GM12801 (cell line): ENCODE measurements around the gene XKR7.

Experiments
- TF ChIP-seq, protein P1 (sequence below): IDR thresholded peaks from one replicate; pipeline ENCODE4 v1.5.1; 2011; ENCODE audit warnings: control low read depth; ENCODE audit not compliant: insufficient read length; ENCODE audit errors: extremely low read depth

The XKR7 gene

DNA sequence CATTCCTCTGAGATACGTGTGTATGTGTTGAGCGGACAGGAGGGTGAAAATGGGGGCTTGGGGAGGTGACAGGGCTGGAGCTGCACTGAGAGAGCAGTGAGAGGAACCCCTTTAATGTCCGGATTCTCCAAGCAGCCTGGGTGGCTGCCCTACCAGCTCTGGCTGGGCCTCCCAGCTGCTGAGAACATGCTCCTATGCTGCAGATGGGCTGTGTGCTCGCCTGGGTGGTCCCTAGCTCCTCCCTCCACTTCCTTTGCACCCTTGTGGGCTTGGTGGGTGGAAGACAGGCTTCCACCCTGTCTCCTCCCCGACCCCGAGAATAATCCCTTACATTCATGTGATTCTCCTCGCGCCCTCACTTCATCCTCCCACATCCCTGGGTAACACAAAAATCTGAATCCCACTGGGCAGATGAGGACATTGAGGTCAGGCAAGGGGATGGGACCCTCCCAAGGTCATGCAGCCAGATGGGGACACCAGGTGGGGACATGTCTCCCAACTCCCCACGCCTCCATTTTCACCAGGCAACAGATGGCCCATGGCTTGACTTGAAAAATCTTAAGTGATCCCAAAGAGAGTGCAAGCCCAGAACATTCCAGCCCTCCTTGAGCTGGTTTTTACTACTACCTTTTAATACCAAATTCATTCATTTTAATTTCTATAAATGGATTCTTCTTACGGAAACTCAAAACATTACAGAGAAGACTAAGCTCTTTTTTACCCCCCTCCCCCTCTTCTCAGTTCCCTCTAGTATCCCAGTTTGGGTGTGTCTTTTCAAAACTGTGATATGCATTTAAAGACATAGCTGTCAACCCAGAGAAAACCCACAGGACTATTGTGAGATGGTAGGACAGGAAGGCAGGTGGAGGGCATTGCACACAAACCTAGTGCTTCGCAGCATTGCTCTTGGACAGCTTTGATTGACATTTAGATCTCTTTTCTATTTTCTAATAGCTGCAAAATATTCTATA is 11.1 kb upstream of the XKR7 start:
- TF ChIP-seq, protein P1, sequence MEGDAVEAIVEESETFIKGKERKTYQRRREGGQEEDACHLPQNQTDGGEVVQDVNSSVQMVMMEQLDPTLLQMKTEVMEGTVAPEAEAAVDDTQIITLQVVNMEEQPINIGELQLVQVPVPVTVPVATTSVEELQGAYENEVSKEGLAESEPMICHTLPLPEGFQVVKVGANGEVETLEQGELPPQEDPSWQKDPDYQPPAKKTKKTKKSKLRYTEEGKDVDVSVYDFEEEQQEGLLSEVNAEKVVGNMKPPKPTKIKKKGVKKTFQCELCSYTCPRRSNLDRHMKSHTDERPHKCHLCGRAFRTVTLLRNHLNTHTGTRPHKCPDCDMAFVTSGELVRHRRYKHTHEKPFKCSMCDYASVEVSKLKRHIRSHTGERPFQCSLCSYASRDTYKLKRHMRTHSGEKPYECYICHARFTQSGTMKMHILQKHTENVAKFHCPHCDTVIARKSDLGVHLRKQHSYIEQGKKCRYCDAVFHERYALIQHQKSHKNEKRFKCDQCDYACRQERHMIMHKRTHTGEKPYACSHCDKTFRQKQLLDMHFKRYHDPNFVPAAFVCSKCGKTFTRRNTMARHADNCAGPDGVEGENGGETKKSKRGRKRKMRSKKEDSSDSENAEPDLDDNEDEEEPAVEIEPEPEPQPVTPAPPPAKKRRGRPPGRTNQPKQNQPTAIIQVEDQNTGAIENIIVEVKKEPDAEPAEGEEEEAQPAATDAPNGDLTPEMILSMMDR = no peak

DNA sequence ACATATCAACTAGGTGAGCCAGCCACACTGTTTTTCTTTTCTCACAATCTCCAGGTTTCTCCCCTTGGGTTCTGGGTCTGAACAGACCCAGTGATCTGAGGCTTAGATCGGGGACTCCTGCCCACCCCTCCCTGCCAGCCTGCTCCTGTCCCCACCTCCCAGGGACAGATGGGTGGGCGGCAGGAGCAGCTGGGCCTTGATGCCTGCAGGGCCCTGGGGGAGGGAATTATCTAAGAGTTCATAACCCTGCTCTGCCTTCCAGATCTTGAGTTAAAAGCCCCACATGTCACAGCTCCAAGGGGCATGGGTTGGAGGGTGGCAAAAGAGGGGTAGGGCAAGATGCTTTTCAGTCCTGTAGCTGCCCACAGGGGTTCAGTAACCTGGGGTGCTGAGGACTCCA is 5.2 kb upstream of the XKR7 start:
- TF ChIP-seq, protein P1 = no peak

DNA sequence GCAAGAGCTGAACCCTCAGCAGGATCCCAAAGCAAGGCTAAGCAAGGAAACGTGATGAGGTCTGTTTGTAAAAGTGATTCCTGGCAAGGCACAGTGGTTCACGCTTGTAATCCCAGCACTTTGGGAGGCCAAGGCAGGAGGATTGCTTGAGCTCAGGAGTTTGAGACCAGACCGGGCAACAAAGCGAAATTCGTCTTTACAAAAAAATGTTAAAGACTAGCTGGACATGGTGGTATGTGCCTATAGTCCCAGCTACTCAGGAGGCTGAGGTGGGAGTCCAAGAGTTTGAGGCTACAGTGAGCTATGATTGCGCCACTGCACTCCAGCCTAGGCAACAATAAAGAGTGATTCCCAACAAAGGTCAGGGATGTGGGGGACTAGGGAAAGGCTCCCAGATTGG is 4.1 kb upstream of the XKR7 start:
- TF ChIP-seq, protein P1 = no peak

GRCh38 chr20:31966991-31967655 is 828 bp upstream of the XKR7 start:
- TF ChIP-seq, protein P1 = no peak

- TF ChIP-seq, protein P1 = no peak
Measured at GRCh38 chr20:31968291-31969126, 558 bp downstream of the XKR7 start.

GRCh38 chr20:31969991-31970390 is 2.0 kb downstream of the XKR7 start:
- TF ChIP-seq, protein P1 = no peak
